GM18508 (cell line): ENCODE results near the gene SACM1L.

Source experiments
- ATAC-seq: cut with Tn5 transposase; IDR thresholded peaks from one replicate; pipeline ENCODE4 v1.9.1; 2021; ENCODE audit warnings: moderate number of reproducible peaks; ENCODE audit not compliant: insufficient read depth, unreplicated experiment

SACM1L gene, protein sequence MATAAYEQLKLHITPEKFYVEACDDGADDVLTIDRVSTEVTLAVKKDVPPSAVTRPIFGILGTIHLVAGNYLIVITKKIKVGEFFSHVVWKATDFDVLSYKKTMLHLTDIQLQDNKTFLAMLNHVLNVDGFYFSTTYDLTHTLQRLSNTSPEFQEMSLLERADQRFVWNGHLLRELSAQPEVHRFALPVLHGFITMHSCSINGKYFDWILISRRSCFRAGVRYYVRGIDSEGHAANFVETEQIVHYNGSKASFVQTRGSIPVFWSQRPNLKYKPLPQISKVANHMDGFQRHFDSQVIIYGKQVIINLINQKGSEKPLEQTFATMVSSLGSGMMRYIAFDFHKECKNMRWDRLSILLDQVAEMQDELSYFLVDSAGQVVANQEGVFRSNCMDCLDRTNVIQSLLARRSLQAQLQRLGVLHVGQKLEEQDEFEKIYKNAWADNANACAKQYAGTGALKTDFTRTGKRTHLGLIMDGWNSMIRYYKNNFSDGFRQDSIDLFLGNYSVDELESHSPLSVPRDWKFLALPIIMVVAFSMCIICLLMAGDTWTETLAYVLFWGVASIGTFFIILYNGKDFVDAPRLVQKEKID

DNA sequence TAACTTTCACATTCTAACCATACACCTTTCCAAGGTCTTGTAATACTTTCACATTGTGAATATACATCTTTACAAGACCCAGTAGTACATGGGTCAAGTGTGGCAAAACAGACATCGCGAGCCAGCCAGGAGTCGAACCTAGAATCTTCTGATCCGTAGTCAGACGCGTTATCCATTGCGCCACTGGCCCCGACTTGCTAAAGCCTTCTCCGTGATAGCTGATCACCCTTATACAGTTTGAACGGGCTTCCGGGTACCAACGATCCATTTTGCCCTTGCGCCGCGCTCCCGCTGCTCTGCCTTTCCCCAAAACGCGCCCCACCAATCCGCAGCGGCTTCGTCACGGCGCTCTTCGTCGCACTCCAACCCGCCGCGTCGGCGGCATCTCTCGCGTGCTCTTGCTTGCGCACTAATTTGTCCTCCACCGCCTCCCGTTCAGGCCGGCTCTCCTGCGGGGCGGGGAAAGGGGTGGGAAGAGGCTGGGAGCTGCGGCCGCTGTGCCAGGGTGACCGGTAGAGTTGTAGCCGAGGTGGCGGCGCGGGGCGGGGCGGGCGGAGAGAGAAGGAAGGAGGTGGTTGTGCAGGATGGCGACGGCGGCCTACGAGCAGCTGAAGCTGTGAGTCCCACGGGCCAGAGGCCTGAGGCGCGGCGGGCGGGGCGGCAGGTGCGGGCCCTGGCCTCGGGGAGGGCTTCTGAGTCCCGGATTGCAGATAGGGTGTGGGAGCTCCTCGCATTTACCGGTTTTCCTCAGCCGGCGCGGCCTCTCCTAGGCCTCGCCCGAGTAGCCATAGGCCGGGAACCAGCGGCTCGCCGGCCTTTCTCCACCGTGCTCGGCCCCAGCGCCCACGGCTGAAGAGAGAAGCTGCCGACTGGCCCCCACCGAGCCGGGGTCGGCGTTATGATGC, at the start of gene SACM1L:
SACM1L (plus strand) TSS at position 515 of the 905 bp plus-strand sequence; CDS start at position 585, 70 bp downstream.
- peak; percentile 70 for ATAC-seq

DNA sequence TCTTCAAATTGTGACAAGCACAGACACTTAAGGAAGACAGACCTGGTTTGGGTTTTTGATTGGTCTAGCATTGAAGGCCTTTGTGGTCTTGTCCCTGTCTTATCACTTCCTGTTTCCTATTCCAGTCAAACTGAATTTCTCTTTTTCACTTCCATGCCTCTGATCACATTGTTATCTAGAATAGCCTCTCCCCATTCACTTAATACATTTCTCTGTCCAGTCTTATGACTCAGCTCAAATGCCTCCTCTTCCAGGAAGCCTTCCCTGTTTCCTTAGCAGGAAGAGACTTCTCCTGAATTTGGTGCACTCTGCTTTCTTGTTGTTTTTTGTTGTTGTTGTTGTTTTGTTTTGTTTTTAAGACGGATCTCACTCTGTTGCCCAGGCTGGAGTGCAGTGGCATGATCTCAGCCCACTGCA, 49.1 kb upstream of the SACM1L start:
- no peak for ATAC-seq

DNA sequence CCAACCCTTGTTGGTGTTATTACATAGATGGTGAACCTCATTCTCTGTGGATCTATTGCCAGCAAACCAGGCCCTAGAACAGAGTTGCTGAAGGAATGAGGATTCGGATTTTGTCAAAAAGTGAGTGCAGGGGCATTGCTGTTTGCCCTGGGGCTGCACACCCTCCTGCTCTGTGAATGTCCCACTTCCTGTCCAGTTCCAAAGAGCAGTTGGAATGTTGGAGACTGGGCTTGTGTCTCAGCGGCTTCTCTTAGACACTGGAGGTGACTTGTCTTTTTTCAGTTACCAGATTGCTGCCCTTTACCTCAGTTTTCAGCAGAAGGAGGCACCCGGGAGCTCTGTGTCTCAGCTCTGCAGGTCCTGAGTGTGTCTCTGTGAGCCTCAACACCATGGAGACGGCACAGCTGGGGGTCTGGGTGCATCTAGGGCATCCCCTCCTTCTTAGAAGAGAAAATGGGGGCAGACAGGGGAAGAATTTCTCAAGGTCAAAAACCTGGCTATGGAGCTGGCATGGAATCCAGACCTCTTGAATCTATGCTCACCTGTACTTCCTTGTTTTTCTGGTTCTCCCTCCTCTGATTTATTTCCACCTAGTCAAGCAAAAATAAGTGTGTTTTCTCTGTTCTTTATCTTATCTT, 48.4 kb upstream of the SACM1L start:
- no peak for ATAC-seq

GRCh38 chr3:45641756-45642155, 47.4 kb upstream of the SACM1L start:
- no peak for ATAC-seq

DNA sequence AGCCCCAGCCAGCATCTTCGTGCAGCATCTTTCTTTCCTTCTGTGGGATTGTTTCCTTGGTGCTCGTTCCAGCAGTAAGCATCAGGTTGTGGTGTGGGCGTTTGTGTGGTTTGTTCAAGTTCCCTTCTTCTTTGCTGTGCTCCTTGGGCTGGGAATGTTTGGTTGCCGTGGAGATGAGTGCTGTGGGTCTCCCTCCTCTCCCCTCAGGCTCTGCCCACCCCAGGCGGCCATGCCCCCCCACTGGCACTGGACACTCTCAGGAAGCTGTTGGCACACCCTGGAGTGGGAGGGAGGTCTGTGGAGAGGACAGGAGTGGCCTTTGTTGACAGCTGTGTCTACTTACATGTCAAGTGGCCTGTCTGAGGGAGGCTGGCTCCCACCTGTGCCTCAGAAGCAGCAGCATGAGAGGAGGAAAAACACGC, 46.5 kb upstream of the SACM1L start:
- no peak for ATAC-seq

DNA sequence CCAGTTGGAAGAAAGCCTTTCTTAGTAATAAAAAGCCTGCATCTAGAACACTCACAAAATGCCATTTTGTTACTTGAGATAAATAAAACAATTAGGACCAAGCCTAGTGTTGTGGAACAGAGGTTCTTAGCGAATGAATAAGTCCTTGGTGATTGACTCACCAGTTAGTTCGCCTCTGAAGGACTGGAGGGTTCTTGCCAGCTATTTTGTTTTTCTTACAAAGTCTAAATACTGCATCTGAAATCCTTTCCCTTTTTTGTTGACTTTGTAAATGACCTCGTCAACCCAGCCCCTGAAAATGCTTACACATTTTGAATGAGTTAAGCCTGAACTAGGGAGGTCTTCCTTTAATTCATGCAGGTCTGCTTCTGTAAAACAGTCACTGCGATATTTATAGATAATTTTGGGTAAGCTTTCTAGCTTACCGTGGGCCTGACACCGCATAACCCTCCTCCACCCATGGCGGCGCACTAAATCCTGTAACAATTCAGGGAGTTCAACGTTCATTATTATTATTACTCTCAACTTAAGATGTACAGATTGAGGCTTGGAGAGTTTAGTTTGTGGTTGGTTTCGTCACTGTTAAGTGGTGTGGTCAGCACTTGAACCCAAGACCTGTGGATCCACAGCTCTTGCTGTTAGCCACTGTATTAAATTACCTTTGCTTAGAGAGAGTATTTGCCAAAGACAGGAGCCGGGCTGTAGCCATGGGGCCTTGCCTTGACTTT, 45.0 kb upstream of the SACM1L start:
- no peak for ATAC-seq

GRCh38 chr3:45644791-45645201, 44.4 kb upstream of the SACM1L start:
- ATAC-seq: no peak

DNA sequence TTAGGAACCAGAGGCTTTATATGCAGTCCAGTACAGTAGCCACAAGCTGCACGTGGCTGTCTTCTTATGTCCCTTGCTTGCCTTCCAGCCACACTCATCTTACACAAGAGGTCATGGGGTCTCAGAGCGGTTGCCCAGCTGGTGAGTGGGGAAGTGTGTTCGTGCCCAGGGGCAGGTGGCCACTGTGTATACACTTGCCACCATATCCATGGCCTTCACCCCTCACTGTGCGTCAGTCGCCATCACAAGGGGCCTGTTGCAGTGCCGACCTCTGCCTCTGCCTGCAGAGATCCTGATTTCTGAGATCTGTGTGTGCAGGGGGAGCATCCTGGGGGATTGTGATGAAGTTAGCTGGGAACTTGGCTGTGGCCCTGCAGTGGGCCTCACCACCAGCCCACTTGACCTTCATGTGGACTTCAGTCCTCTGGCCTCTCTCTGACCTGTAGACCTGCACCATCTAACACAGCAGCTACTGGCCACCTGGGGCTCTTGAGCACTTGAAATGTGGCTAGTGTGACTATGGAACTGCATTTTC, 43.1 kb upstream of the SACM1L start:
- ATAC-seq: no peak

GRCh38 chr3:45647148-45647619, 42.0 kb upstream of the SACM1L start:
- ATAC-seq: no peak

DNA sequence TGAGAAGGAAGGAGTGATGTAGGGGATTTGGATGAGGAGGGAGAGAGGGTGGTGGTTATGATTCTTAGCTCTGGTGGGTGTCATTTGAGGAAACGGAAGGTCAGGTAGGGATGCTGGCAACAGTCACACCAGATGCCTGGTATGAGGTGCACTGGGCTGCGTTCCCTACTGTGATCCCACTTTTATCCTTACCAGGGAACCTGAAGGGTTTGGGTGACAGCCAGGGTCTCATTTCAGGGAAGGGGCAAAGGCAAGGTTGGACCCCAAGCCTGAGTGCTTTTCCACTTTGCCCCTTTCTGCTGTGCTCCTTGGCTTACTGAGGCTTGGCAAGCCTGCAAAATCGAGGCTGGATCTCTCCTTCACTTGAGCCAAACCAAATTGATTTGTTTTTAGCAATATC, 36.0 kb upstream of the SACM1L start:
- no peak for ATAC-seq

DNA sequence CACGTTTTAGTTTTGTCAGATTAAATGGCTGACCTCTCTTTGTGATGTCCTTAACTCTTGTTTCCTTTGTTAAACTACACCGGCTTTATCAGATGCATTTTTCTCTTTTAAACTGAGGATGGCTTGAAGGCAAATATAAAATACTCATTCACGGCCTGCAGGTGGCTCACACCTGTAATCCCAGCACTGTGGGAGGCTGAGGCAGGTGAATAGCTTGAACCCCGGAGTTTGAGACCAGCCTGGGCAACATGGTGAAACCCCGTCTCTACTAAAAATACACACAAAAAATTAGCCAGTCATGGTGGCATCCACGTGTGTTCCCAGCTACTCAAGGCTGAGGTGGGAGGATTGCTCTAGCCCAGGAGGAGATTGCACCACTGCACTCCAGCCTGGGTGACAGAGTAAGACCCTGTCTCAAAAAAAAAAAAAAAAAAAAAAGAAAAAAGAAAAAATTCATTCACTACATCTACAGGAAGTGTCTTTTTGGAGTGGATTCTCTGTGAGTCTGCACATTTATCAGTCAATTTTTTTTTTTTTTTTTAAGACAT, 34.7 kb upstream of the SACM1L start:
- ATAC-seq: no peak

DNA sequence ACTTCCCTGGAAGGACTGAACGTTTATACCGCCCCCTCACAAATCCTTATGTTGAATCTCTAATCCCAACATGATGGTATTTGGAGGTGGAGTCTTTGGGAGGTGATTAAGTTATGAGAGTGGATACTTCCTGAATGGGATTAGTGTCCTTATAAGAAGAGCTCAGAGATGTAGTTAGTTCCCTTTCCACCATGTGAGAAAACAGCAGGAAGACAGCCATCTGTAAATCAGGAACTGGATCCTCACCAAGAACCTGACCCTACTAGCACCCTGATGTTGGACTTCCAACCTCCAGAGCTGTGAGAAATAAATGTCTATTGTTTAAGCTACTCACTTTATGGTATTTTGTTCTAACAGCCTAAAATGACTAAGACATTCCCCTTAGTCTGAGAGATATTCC, 33.3 kb upstream of the SACM1L start:
- ATAC-seq: no peak

GRCh38 chr3:45656575-45657363, 32.4 kb upstream of the SACM1L start:
- peak; percentile 66 for ATAC-seq

DNA sequence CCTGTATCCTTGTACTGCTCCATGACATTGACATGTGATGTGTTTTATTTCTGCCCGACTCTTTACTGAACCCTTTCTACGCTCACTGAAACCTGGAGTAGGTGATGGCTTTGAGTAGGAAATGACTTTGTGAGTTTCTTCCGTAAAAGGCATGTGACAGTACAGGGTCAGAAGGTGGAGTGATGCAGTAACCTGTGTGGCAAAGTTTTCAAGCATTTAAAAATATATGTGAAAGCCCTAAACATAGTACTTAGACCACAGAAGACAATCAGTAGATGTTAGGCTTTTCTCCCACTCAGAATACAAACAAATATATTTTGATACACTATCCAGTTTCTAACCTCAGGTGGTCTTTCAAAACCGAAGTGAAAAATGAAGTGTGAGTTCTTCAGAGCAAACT, 31.3 kb upstream of the SACM1L start:
- no peak for ATAC-seq

DNA sequence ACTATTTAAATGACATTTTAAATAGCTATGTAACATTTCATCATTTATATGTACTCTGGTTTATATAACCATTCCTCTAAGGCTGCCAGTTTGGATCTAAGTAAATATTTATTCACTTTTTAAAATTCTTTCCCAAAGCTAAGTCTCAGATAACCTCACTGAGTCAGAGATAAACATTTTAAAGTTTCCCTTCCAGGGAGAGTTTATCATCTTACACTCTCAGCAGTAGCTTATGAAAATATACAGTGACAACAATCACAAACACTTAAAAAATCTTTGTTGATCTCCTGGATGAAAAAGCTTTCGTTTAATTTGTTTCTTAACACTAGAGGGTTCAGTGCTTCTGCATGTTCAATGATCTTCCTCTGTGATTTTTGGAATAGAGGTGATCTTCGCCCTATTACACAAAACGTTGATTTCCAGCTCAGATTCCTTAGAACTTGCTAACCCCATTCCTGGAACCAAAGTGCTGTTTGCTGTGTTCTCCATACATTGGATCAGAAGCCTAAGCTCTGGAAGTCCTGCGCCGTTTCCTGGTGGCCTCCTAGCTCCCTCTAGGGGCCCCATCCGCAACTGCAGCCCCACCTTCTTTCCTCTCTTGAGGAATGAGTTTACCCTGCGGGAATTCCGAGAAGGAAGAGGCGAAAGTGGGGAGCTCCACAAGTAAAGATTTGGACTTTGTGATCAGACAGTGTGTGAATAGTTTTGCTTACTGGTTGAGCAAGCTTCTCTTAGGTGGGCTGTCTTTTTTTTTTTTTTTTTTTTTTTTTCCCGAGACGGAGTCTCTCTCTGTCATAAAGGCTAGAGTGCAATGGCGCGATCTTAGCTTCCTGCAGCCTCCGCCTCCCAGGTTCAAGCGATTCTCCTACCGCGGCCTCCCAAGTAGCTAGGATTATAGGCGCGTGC, 29.3 kb upstream of the SACM1L start:
- no peak for ATAC-seq

DNA sequence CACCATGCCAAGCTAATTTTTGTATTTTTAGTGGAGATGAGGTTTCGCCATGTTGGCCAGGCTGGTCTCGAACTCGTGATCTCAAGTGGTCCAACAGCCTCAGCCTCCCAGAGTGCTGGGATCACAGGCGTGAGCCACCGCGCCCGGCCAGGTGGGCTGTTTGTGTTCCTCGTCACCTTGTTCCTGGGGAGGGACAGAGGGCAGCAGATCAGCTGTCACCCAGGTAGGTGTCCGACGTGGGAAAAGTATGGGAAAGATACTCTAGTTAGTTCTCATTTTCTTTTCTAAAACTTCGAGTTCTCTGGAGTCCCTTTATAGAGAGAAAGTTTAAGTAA, 28.7 kb upstream of the SACM1L start:
- no peak for ATAC-seq

DNA sequence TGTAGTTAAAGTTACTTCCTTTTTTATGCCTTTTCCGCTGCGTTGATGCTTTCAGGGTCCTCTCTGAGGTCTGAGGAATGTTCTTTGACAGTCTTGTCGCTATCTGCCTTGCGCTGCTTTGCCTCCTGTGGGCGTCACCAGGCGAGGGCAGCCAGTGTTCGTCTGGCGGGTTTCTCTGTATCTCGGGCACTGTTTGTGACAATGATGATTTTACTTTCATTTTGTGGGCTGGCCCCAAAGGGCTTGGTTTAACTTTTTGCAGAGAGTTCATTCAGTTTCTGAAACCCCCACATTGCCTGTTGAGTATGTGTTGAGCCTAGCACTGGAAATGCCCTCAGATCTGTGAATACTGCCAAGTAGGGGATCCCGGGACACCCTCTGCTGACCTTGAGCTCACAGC, 24.6 kb upstream of the SACM1L start:
- ATAC-seq: no peak
